ENCODE measurements around the gene GREM1.

GRCh38 chr15:32723171-32723948, 5.6 kb downstream of the GREM1 start:
- TF ChIP-seq CTCF (IDR thresholded peaks at IDR 0.05; ENCODE audit: low read length) (no peak), EZH2phosphoT487 (IDR thresholded peaks at IDR 0.05; ENCODE audit: low read length) (no peak), EZH2 (optimal IDR thresholded peaks at IDR 0.05; ENCODE audit: low read depth, low read length) (no peak)
